PC-3 (cell line): ENCODE measurements around the gene EXOC1.

Experiments
- CTCF ChIP-seq: fragments of 300-600 bp; sonication (generic); conservative IDR thresholded peaks from 2 replicates; pipeline ENCODE4 v1.5.1; 2017; ENCODE audit warnings: antibody characterized with exemption, low read depth, mild to moderate bottlenecking, low read length
- EZH2 ChIP-seq: fragments of 300-600 bp; sonication (generic); IDR thresholded peaks from one replicate; pipeline ENCODE4 v1.6.1; 2017; ENCODE audit warnings: antibody characterized with exemption, mild to moderate bottlenecking, low read length; ENCODE audit not compliant: unreplicated experiment
- EZH2phosphoT487 ChIP-seq: fragments of 300-600 bp; sonication (generic); IDR thresholded peaks from 2 replicates; pipeline ENCODE4 v1.6.1; 2018; ENCODE audit warnings: mild to moderate bottlenecking, antibody characterized with exemption, low read length, borderline replicate concordance

- TF ChIP-seq CTCF (no peak), EZH2phosphoT487 (no peak), EZH2 (no peak)
These were observed 78.4 kb downstream of the EXOC1 start for GRCh38 chr4:55931833-55932232.
